HL-60 (cell line): ENCODE data around the gene PORCN.

ENCODE experiments used
- DNase-seq, 2 experiments: peaks; one replicate each; pipeline ENCODE4 v3.0.0-alpha.2; 2010 to 2020; ENCODE audit warnings: low read depth in 1 of 2, low spot score in 1 of 2
- H3K27ac ChIP-seq: fragments of 250-450 bp; sonication (Bioruptor Pico); replicated peaks from 2 replicates; pipeline ENCODE4 v1.5.1; 2020; ENCODE audit warnings: mild to moderate bottlenecking, moderate library complexity
- H3K27me3 ChIP-seq: fragments of 250-450 bp; sonication (Bioruptor Pico); 2 replicates; pipeline ENCODE4 v1.5.1; 2021; ENCODE audit warnings: mild to moderate bottlenecking, moderate library complexity; ENCODE audit not compliant: insufficient read depth, poor library complexity, severe bottlenecking
- H3K4me3 ChIP-seq: replicated peaks from 2 replicates; pipeline ENCODE4 v1.5.1; 2011; ENCODE audit warnings: mild to moderate bottlenecking, control low read depth, low read length; ENCODE audit not compliant: insufficient read depth
- CTCF ChIP-seq: IDR thresholded peaks from one replicate; pipeline ENCODE4 v1.5.1; 2011; ENCODE audit warnings: low read length, control low read depth, inconsistent platforms; ENCODE audit not compliant: insufficient read depth
- GABPA ChIP-seq: IDR thresholded peaks from 2 replicates; pipeline ENCODE4 v1.6.1; 2012; ENCODE audit warnings: low read depth
- POLR2AphosphoS5 ChIP-seq: IDR thresholded peaks from 2 replicates; pipeline ENCODE4 v1.6.1; 2012; ENCODE audit warnings: low read depth
- REST ChIP-seq: IDR thresholded peaks from 2 replicates; pipeline ENCODE4 v1.6.1; 2012; ENCODE audit warnings: low read depth; ENCODE audit not compliant: insufficient replicate concordance
- SPI1 ChIP-seq: IDR thresholded peaks from 2 replicates; pipeline ENCODE4 v1.6.1; 2012; ENCODE audit warnings: low read depth, mild to moderate bottlenecking, borderline replicate concordance

Gene PORCN

GRCh38 chrX:48560056-48560455, 51.3 kb downstream of the PORCN start:
- no peak for DNase-seq
- H3K27ac ChIP-seq = no peak overlapping the region
- H3K27me3 ChIP-seq = no peaks in the 10 kb centered on the region
- TF ChIP-seq REST = no peak
- no peak for TF ChIP-seq SPI1
- no peak overlapping the region for H3K4me3 ChIP-seq

GRCh38 chrX:48560681-48561080, 51.9 kb downstream of the PORCN start:
- no peak overlapping the region for H3K4me3 ChIP-seq
- no peak for DNase-seq
- H3K27ac ChIP-seq = no peak overlapping the region
- no peaks in the 10 kb centered on the region for H3K27me3 ChIP-seq
- TF ChIP-seq GABPA = no peak
- TF ChIP-seq REST = no peak
- TF ChIP-seq CTCF = no peak
- TF ChIP-seq POLR2AphosphoS5 = no peak
- no peak for TF ChIP-seq SPI1

GRCh38 chrX:48569958-48570357, 61.2 kb downstream of the PORCN start:
- no peak overlapping the region for H3K4me3 ChIP-seq
- no peak overlapping the region for H3K27ac ChIP-seq
- H3K27me3 ChIP-seq = no peaks in the 10 kb centered on the region
- no peak for TF ChIP-seq CTCF
- no peak for TF ChIP-seq POLR2AphosphoS5
- TF ChIP-seq GABPA = no peak
- no peak for DNase-seq
